GM23338 (cell line): Measurements from ENCODE around the gene WFDC12. TPM values are rescaled to one million over a fixed set of nuclear protein-coding genes. Genes with fewer than 3 reads are reported as not detected.

Source experiments
- ATAC-seq: fragments of 200-7000 bp; cut with Tn5 transposase; 3 replicates; pipeline ENCODE4 v1.9.1; 2020
- DNase-seq: peaks from one replicate; pipeline ENCODE4 v3.0.0-alpha.2; 2015; ENCODE audit warnings: low spot score
- H2AFZ ChIP-seq: fragments of 200-600 bp; sonication (generic); 2 replicates; pipeline ENCODE4 v1.8.0; 2016; ENCODE audit warnings: antibody characterized with exemption, mild to moderate bottlenecking, moderate library complexity
- H3F3A ChIP-seq: fragments of 200-600 bp; sonication (generic); replicated peaks from 2 replicates; pipeline ENCODE4 v1.8.0; 2017; ENCODE audit warnings: antibody characterized with exemption, mixed run types, low read depth
- H3K27ac ChIP-seq: fragments of 200-600 bp; sonication (generic); 2 replicates; pipeline ENCODE4 v1.6.1; 2016; ENCODE audit warnings: low read depth
- H3K27me3 ChIP-seq: fragments of 200-600 bp; sonication (generic); 2 replicates; pipeline ENCODE4 v1.8.0; 2016; ENCODE audit warnings: mild to moderate bottlenecking, mixed run types, moderate library complexity; ENCODE audit not compliant: insufficient read depth
- H3K36me3 ChIP-seq: fragments of 200-600 bp; sonication (generic); 2 replicates; pipeline ENCODE4 v1.8.0; 2016; ENCODE audit warnings: mild to moderate bottlenecking; ENCODE audit not compliant: insufficient read depth
- H3K4me1 ChIP-seq: fragments of 200-600 bp; sonication (generic); 2 replicates; pipeline ENCODE4 v1.8.0; 2016; ENCODE audit warnings: mild to moderate bottlenecking, moderate library complexity; ENCODE audit not compliant: insufficient read depth
- H3K4me2 ChIP-seq: fragments of 200-600 bp; sonication (generic); 2 replicates; pipeline ENCODE4 v1.7.1; 2017; ENCODE audit warnings: mixed run types
- H3K4me3 ChIP-seq: fragments of 200-600 bp; sonication (generic); 2 replicates; pipeline ENCODE4 v1.6.1; 2016; ENCODE audit warnings: mixed run types
- H3K79me2 ChIP-seq: fragments of 200-600 bp; sonication (generic); replicated peaks from 2 replicates; pipeline ENCODE4 v1.8.0; 2017; ENCODE audit warnings: mild to moderate bottlenecking; ENCODE audit not compliant: insufficient read depth
- H3K9me2 ChIP-seq: fragments of 200-600 bp; sonication (generic); 2 replicates; pipeline ENCODE4 v1.8.0; 2017; ENCODE audit not compliant: insufficient read depth
- H4K20me1 ChIP-seq: fragments of 200-600 bp; sonication (generic); replicated peaks from 2 replicates; pipeline ENCODE4 v1.8.0; 2017; ENCODE audit warnings: mild to moderate bottlenecking; ENCODE audit not compliant: insufficient read depth
- H3K27ac Mint-ChIP-seq: 2 replicates; pipeline ENCODE4 v1.8.0; 2020; ENCODE audit warnings: inconsistent platforms, mild to moderate bottlenecking, moderate library complexity, mixed read lengths
- H3K27me3 Mint-ChIP-seq: 3 replicates; pipeline ENCODE4 v1.8.0; 2022; ENCODE audit warnings: low read depth, mild to moderate bottlenecking, moderate library complexity, mixed read lengths, inconsistent platforms; ENCODE audit not compliant: insufficient read depth, poor library complexity
- H3K36me3 Mint-ChIP-seq: 3 replicates; pipeline ENCODE4 v1.8.0; 2021; ENCODE audit warnings: low read depth, mild to moderate bottlenecking, inconsistent platforms, moderate library complexity, mixed read lengths
- H3K4me1 Mint-ChIP-seq: 3 replicates; pipeline ENCODE4 v1.8.0; 2020; ENCODE audit warnings: mild to moderate bottlenecking, inconsistent platforms, mixed read lengths
- H3K4me3 Mint-ChIP-seq: 3 replicates; pipeline ENCODE4 v1.8.0; 2021; ENCODE audit warnings: moderate library complexity, mild to moderate bottlenecking, inconsistent platforms, mixed read lengths
- H3K9me3 Mint-ChIP-seq: 3 replicates; pipeline ENCODE4 v1.8.0; 2020; ENCODE audit warnings: moderate library complexity, mild to moderate bottlenecking, inconsistent platforms, mixed read lengths
- CREB1 ChIP-seq: fragments of 250-450 bp; sonication (Bioruptor Pico); IDR thresholded peaks from 2 replicates; pipeline ENCODE4 v1.5.0; 2020; ENCODE audit warnings: low read depth, mild to moderate bottlenecking, moderate library complexity
- ETS1 ChIP-seq: IDR thresholded peaks from 2 replicates; pipeline ENCODE4 v1.6.1; 2016; ENCODE audit warnings: antibody characterized with exemption
- EZH2phosphoT487 ChIP-seq: fragments of 200-600 bp; sonication (generic); IDR thresholded peaks from one replicate; pipeline ENCODE4 v1.8.1; 2018; ENCODE audit warnings: antibody characterized with exemption; ENCODE audit not compliant: unreplicated experiment
- NANOG ChIP-seq: IDR thresholded peaks from 2 replicates; pipeline ENCODE4 v1.6.1; 2016; ENCODE audit warnings: antibody characterized with exemption, borderline replicate concordance
- POLR2AphosphoS5 ChIP-seq: IDR thresholded peaks from 2 replicates; pipeline ENCODE4 v1.6.1; 2016; ENCODE audit warnings: antibody characterized with exemption, low read depth
- REST ChIP-seq: IDR thresholded peaks from one replicate; pipeline ENCODE4 v1.6.1; 2018; ENCODE audit warnings: antibody characterized with exemption; ENCODE audit not compliant: unreplicated experiment
- STAT1 ChIP-seq: IDR thresholded peaks from one replicate; pipeline ENCODE4 v1.6.1; 2016; ENCODE audit warnings: antibody characterized with exemption; ENCODE audit not compliant: unreplicated experiment
- ZNF114 ChIP-seq: fragments of 250-450 bp; sonication (Bioruptor Pico); IDR thresholded peaks from 2 replicates; pipeline ENCODE4 v1.5.0; 2020; ENCODE audit warnings: mild to moderate bottlenecking, moderate library complexity
- ZNF331 ChIP-seq: fragments of 250-450 bp; sonication (Bioruptor Pico); IDR thresholded peaks from 2 replicates; pipeline ENCODE4 v1.5.0; 2020; ENCODE audit warnings: low read depth, mild to moderate bottlenecking, moderate library complexity
- polyA plus RNA-seq: library from polyadenylated mRNA; unstranded; fragments of >200 nt; fragmentation: Nextera tagmentation; extraction: Ambion mirVana; gene quantifications from 2 replicates; pipeline ENCODE4 v1.2.1, GENCODE V29; 2016
- total RNA-seq: library from RNA; depleted of rRNA; stranded (reverse); fragments of >200 nt; shearing (Covaris generic); gene quantifications from 2 replicates; pipeline ENCODE4 v1.2.3, GENCODE V29; 2014
- TF ChIP-seq, protein P1 (sequence below): fragments of 250-450 bp; sonication (Bioruptor Pico); IDR thresholded peaks from 2 replicates; pipeline ENCODE4 v1.5.0; 2020; ENCODE audit warnings: mild to moderate bottlenecking, moderate library complexity
- TF ChIP-seq, protein P2 (sequence below), 2 experiments: fragments of 200-600 bp in 1 of 2; sonication (generic) in 1 of 2; conservative IDR thresholded peaks; 2 replicates each; pipeline versions ENCODE4 v1.5.1 to v1.6.1; 2016 to 2017; ENCODE audit warnings: antibody characterized with exemption in 2 of 2, low read depth in 2 of 2, mild to moderate bottlenecking in 2 of 2, moderate library complexity in 1 of 2

The WFDC12 gene
- total and polyA plus RNA-seq, 2 experiments from 2014 or later = not detected

- TF ChIP-seq, protein P1, sequence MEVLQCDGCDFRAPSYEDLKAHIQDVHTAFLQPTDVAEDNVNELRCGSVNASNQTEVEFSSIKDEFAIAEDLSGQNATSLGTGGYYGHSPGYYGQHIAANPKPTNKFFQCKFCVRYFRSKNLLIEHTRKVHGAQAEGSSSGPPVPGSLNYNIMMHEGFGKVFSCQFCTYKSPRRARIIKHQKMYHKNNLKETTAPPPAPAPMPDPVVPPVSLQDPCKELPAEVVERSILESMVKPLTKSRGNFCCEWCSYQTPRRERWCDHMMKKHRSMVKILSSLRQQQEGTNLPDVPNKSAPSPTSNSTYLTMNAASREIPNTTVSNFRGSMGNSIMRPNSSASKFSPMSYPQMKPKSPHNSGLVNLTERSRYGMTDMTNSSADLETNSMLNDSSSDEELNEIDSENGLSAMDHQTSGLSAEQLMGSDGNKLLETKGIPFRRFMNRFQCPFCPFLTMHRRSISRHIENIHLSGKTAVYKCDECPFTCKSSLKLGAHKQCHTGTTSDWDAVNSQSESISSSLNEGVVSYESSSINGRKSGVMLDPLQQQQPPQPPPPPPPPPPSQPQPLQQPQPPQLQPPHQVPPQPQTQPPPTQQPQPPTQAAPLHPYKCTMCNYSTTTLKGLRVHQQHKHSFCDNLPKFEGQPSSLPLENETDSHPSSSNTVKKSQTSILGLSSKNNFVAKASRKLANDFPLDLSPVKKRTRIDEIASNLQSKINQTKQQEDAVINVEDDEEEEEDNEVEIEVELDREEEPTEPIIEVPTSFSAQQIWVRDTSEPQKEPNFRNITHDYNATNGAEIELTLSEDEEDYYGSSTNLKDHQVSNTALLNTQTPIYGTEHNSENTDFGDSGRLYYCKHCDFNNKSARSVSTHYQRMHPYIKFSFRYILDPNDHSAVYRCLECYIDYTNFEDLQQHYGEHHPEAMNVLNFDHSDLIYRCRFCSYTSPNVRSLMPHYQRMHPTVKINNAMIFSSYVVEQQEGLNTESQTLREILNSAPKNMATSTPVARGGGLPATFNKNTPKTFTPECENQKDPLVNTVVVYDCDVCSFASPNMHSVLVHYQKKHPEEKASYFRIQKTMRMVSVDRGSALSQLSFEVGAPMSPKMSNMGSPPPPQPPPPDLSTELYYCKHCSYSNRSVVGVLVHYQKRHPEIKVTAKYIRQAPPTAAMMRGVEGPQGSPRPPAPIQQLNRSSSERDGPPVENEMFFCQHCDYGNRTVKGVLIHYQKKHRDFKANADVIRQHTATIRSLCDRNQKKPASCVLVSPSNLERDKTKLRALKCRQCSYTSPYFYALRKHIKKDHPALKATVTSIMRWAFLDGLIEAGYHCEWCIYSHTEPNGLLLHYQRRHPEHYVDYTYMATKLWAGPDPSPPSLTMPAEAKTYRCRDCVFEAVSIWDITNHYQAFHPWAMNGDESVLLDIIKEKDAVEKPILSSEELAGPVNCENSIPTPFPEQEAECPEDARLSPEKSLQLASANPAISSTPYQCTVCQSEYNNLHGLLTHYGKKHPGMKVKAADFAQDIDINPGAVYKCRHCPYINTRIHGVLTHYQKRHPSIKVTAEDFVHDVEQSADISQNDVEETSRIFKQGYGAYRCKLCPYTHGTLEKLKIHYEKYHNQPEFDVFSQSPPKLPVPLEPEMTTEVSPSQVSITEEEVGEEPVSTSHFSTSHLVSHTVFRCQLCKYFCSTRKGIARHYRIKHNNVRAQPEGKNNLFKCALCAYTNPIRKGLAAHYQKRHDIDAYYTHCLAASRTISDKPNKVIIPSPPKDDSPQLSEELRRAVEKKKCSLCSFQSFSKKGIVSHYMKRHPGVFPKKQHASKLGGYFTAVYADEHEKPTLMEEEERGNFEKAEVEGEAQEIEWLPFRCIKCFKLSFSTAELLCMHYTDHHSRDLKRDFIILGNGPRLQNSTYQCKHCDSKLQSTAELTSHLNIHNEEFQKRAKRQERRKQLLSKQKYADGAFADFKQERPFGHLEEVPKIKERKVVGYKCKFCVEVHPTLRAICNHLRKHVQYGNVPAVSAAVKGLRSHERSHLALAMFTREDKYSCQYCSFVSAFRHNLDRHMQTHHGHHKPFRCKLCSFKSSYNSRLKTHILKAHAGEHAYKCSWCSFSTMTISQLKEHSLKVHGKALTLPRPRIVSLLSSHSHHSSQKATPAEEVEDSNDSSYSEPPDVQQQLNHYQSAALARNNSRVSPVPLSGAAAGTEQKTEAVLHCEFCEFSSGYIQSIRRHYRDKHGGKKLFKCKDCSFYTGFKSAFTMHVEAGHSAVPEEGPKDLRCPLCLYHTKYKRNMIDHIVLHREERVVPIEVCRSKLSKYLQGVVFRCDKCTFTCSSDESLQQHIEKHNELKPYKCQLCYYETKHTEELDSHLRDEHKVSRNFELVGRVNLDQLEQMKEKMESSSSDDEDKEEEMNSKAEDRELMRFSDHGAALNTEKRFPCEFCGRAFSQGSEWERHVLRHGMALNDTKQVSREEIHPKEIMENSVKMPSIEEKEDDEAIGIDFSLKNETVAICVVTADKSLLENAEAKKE = no peak
- TF ChIP-seq, protein P2, sequence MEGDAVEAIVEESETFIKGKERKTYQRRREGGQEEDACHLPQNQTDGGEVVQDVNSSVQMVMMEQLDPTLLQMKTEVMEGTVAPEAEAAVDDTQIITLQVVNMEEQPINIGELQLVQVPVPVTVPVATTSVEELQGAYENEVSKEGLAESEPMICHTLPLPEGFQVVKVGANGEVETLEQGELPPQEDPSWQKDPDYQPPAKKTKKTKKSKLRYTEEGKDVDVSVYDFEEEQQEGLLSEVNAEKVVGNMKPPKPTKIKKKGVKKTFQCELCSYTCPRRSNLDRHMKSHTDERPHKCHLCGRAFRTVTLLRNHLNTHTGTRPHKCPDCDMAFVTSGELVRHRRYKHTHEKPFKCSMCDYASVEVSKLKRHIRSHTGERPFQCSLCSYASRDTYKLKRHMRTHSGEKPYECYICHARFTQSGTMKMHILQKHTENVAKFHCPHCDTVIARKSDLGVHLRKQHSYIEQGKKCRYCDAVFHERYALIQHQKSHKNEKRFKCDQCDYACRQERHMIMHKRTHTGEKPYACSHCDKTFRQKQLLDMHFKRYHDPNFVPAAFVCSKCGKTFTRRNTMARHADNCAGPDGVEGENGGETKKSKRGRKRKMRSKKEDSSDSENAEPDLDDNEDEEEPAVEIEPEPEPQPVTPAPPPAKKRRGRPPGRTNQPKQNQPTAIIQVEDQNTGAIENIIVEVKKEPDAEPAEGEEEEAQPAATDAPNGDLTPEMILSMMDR (conservative IDR thresholded peaks at IDR 0.05; ENCODE audit: low read depth in 2 of 2) = no peak
- no peak for TF ChIP-seq ETS1
Measured at GRCh38 chr20:45153752-45154151, 29.5 kb upstream of the WFDC12 start (continued).

- Histone ChIP-seq H3K27me3 (no peaks in the 10 kb centered on the region), H3K9me2 (no peaks in the 10 kb centered on the region; the same call in 1 of the 2 replicates)
- H3K9me3 Mint-ChIP-seq = peaks cover 12% of the 10 kb centered on the region; the same call in 2 of the 3 replicates
- TF ChIP-seq EZH2phosphoT487 (no peak), POLR2AphosphoS5 (no peak), ZNF114 (CRISPR knock-in tag) (no peak), ZNF331 (CRISPR knock-in tag) (no peak), REST (no peak), NANOG (no peak), STAT1 (no peak), CREB1 (CRISPR knock-in tag) (no peak), ETS1 (no peak)
Measured at GRCh38 chr20:45153147-45153546, 28.9 kb upstream of the WFDC12 start.

More at GRCh38 chr20:45153147-45153546, 28.9 kb upstream of the WFDC12 start:
- DNase-seq = no peak
- H3K27ac ChIP-seq = no peak overlapping the region
- H3K79me2 ChIP-seq = no peaks in the 10 kb centered on the region
- H3K4me3 ChIP-seq = no peak overlapping the region
- H4K20me1 ChIP-seq = no peaks in the 10 kb centered on the region
- Mint-ChIP-seq H3K27ac (no peak overlapping the region), H3K4me3 (no peak overlapping the region), H3K36me3 (no peaks in the 10 kb centered on the region), H3K4me1 (no peaks in the 10 kb centered on the region), H3K27me3 (peaks cover 5% of the 10 kb centered on the region)
- H3F3A ChIP-seq = no peaks in the 10 kb centered on the region
- no peaks in the 10 kb centered on the region for H3K4me1 ChIP-seq
- H3K4me2 ChIP-seq = no peak overlapping the region
- H2AFZ ChIP-seq = no peak overlapping the region
- H3K36me3 ChIP-seq = no peaks in the 10 kb centered on the region
- no peak for ATAC-seq
